NCI-H524 treated with DMSO at 0.1 percent for 48 hours (cell line): ENCODE measurements around the gene FAM3B.
"Not testable (repeated sequence)": the region's sequence is repeated elsewhere in the genome, so short reads cannot be mapped to it uniquely, and the experiment has no call there.

Experiments
- DNase-seq: peaks from one replicate; lab custom pipeline; 2025; lab: John Stamatoyannopoulos, UW

Gene FAM3B

DNA sequence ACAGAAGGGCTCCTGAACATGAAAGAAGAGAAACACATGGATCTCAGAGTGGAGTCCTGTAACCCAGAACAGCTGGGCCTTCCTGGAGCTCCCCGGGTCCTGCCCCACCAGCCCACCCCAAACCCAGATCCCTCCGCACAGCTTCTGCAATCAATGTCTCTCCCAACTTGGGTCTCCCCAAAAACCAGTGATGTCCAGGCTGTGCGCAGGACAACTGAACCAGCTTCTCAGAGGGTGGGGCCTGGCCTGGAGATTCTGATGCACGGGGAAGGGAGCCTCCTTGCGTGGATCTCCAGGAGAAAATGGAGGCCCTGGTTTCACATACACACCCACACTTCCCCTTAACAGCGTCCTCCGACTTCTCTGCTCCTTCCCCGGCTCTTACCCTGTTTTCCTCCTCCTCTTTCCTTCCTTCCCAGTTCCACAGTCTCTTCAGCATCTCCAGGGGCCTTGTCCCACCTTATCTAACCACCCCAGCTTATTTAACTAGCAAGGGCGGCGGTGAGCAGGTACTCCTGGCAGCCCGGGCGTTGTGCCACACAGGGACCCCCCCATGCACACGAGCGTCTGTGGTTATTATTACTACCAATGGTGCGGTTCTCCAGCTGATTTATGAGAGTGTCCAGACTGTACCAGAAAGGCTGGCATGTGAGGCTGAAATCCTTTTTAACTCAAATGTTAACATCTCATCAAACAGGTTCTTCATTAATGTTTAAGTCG lies 34.0 kb downstream of the FAM3B start:
- no peak for DNase-seq

- no peak for DNase-seq
Observed at GRCh38 chr21:41357546-41357945, 40.9 kb downstream of the FAM3B start.

DNA sequence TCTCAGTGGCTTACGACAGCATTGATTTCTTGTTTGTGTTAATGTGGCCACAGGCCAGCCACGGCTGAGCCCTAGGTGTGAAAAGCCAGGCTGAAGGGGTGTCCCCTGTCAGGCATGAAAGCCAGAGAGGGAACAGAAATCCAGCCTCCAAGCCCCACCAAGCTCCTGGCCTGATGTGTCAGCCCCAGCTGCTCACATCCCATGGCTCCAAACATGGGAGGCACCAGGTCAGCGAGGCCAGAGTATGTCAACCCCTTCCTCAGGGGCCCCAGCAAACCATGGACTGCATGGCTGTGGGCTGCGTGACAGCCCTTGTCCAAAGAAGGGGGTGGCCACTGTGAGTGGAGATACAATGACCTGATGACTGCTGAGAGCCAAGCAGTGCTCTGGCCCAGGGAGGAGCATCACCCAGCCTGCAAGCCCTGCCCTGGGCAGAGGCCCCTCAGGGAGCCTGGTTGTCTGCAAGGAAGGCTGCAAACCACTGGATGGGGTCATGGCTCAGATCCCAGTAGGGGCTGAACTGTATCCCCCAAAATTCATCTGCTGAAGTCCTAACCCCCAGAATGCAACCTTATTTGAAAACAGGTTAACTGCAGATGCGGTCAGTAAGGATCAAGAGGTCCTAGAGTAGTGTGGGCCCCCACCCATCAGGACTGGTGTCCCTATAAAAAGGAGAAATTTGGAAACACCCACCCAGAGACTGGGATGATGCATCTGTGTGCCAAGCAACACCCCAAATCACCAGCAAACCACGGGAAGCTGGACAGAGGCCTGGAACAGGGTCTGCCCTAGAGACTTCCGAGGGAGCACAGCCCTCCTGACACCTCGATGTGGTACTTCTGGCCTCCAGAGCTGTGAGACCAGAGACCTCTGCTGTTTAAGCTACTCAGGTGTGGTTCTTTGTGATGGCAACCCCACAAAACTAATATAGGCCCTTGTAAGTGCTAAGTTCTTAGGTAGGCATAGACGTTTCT lies 41.9 kb downstream of the FAM3B start:
- DNase-seq: no peak

- no peak for DNase-seq
Observed at GRCh38 chr21:41359286-41359685, 42.7 kb downstream of the FAM3B start.

GRCh38 chr21:41359754-41360071 lies 43.1 kb downstream of the FAM3B start:
- not testable (repeated sequence) for DNase-seq

GRCh38 chr21:41360072-41360821 lies 43.6 kb downstream of the FAM3B start:
- DNase-seq: no peak

DNA sequence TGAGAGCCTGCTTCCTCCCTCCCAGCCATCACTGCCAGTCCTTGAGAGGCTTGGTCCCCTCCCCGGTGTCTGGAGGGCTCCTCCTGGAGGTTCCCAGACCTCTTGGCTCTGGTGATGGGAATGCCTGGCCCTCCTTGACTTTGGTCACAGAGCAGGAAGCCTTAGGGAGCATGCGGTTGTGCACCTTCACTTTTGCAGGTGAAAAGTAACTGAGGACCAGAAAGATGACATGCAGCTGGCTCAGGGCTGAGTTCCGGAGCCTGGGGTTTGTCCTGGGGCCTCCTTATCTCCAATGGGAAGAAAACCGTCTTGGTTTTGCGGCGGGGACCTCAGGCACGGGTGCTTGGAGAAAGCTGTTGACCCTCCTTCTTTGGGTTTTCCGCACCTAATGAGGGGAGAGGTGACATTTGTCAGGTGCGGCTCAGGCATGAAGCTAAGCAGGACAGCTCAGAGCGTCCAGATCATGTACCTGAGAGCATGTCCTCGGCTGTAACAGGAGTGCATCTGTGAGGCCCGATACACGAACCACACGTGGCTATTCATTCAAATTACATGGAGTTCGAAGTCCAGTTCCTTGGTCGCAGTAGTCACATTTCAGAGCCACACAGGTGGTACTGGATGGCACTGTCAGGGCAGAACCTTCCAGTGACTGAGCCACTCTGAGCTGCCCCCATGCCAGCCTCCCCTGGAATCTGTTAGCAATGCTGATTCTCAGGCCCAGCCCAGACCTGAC lies 44.6 kb downstream of the FAM3B start:
- no peak for DNase-seq

- DNase-seq: no peak
Observed at GRCh38 chr21:41361786-41362604, 45.4 kb downstream of the FAM3B start, which contains the start of gene MX2. Gene MX2, plus strand, starts transcription at chr21:41362027. Its CDS starts 14,880 bp downstream, at chr21:41376907.

GRCh38 chr21:41362605-41363369 lies 46.2 kb downstream of the FAM3B start:
- no peak for DNase-seq

DNA sequence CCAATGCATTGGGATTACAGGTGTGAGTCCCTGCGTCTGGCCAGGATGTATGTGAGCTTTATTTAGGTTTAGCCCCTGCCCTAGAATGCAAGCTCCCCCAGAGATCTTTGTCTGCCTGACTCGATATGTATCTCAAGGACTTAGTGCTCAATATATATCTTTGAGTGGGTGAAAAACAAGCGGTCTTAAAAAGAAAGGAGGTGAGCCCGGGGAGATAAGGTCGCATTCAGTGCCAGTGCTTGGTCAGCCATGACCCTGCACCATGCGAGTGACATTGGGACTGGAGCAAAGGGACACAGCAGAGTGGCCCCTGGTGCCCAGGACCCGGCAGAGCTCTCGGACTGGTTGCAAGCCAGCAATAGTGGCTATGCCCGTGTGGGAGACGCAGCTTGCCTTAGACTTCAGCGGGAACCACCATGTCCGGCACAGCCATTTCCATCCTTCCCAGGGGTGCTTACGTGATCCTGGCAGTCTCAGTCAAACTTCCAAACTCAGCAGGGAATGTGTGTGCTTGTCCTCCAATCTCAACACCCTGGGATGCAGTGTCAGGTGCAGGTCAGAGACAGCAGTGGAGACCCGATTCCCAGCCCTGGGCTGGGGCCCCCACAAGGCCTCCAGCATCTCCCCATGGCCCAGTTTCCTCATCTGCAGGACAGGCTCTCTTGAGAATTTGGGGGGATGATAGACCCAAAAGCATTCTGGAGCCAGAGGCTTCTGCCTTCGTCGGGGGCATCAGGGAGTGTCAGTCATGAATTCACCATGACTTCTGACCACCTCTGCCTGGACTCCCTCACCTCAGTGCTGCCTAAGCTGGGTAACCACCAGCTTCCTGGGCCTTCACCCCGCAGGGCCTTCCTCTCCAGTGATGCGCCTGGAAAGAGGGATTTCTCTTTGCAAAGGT lies 47.0 kb downstream of the FAM3B start:
- no peak for DNase-seq

GRCh38 chr21:41364308-41364707 lies 47.7 kb downstream of the FAM3B start:
- no peak for DNase-seq

- no peak for DNase-seq
Observed at GRCh38 chr21:41365377-41366107, 48.9 kb downstream of the FAM3B start.

DNA sequence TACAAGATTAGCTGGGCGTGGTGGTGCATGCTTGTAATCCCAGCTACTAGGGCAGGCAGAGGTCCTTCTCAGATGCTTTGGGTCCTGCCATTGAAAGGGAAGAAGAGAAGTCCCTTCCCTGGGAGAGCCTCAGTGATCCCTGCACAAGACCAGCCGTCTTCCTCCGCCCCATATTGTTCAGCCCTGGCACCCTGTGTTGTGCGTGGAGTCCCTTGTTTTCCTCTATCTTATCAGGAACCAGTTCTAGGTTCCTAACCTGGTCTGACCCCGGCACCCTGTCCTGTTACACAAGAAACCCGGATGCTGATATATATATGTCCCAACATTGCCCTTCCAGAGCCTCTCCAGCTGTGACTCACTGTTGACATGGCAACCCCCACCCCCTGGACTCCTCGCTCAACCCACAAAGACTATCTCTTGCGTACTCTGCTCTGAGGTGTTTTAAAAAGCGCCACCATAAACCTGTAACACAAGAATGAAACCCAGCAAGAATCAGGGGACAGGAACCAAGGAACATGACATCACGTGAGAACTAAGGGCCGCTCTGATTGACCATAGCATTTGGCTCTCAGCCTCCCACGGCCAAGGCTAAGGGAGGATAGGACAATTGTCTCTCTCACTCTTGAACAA lies 50.0 kb downstream of the FAM3B start:
- no peak for DNase-seq

DNA sequence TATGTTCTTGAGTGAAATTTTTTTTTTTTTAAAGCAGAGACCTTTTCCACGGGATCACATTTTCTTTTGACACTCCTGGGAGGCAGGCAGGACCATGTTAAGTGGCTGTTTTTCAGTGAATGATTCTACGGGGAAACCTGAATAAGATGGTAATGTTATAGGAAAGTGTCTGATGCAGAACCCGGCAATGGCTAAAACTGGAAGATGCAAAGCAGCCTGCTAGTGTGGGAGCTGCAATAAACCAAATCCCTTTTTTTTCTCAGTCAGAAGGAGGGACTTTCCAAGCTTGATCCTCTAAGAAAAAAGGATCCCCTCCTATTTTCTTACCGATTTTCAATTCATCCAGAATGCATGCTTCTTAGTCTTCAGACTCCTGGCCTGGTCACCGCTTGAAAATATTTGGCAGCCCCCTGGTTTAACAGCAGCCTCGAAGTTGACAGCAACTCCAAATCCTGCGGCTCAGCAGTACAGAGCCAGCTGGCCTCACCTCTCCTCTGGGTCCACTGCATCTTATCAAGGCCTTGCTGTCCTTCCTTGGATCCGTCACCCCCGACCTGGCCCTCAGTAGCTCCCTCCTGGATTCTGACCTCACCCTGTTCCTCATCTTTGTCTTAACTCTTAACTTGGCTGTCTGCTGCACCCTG lies 50.8 kb downstream of the FAM3B start:
- no peak for DNase-seq

DNA sequence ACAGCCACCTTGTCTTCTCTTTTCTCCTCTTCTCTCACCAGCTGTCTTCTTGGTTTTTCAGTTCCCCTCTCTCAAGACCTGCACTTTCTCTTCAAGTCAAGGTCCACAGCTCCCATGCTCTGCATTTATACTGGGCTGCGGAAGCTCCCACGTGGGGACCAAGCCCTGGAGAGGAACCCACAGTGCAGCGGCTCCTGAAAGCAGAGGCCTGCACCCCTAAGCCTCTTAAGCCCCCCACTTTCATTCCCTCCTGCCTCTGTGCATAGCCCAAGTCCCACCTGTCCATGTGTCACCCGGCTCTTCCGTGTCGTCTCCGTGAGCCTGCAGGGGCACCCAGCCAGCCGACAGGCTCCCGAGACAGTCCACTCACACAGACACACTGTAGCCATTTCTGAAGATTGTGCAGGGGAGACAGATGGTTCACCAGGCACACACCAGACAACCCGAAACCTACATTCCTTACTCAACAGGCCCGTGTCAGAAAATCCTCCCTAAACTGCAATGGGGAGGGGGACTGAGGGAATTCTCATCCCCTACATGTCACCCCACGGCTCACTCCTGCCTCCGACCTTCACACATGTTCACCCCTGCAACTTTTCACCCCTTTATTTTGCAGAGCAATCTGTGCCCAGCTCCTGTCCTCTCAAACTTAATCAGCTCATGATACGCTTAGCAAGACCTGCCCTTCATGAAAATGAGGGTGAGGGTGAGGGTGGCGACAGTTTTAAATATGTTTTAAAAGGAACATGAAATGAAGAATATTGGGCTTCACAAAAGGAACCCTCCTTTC lies 51.5 kb downstream of the FAM3B start:
- DNase-seq: no peak

- no peak for DNase-seq
Observed at GRCh38 chr21:41368735-41369104, 52.1 kb downstream of the FAM3B start.
